A673 (cell line): Measurements from ENCODE around the gene RPH3AL. TPM values are rescaled to one million over a fixed set of nuclear protein-coding genes. Genes with fewer than 3 reads are reported as not detected.

Experiments used
- BruUV-seq: library from RNA; stranded (reverse); fragments of 400-500 nt; replicated peaks from 2 replicates; lab custom pipeline; 2021; lab: Mats Ljungman, UMichigan
- CTCF ChIA-PET: fragments of 300-600 bp; sonication (Branson Sonifier 250); formaldehyde crosslinking; loops from one replicate; lab custom pipeline; 2022; ENCODE audit warnings: antibody characterized with exemption; lab: Charles Lee
- POLR2A ChIA-PET: fragments of 300-600 bp; sonication (Branson Sonifier 250); formaldehyde crosslinking; loops from one replicate; lab custom pipeline; 2022; ENCODE audit warnings: antibody characterized with exemption; ENCODE audit not compliant: low non-redundant PET; lab: Charles Lee
- DNase-seq: peaks from one replicate; pipeline ENCODE4 v3.0.0-alpha.2; 2015; ENCODE audit warnings: low spot score
- H3K27ac ChIP-seq: fragments of 200-600 bp; sonication (generic); 2 replicates; pipeline ENCODE4 v1.5.1; 2016; ENCODE audit warnings: mixed run types, low read depth, mild to moderate bottlenecking, mixed read lengths, antibody characterized with exemption, low read length; ENCODE audit not compliant: poor library complexity, severe bottlenecking
- H3K27me3 ChIP-seq: fragments of 200-600 bp; sonication (generic); replicated peaks from 2 replicates; pipeline ENCODE4 v1.6.1; 2017; ENCODE audit warnings: mixed run types, low read depth, mild to moderate bottlenecking, mixed read lengths, antibody characterized with exemption, low read length; ENCODE audit not compliant: insufficient read depth, poor library complexity
- H3K36me3 ChIP-seq: fragments of 200-600 bp; sonication (generic); 2 replicates; pipeline ENCODE4 v1.6.1; 2016; ENCODE audit warnings: mixed run types, mild to moderate bottlenecking, mixed read lengths, antibody characterized with exemption, low read length; ENCODE audit not compliant: insufficient read depth, poor library complexity, severe bottlenecking
- H3K4me1 ChIP-seq: fragments of 200-600 bp; sonication (generic); 2 replicates; pipeline ENCODE4 v1.6.1; 2017; ENCODE audit warnings: mixed run types, mild to moderate bottlenecking, mixed read lengths, antibody characterized with exemption, low read length; ENCODE audit not compliant: insufficient read depth, poor library complexity, severe bottlenecking
- H3K4me3 ChIP-seq: fragments of 200-600 bp; sonication (generic); 2 replicates; pipeline ENCODE4 v1.5.1; 2016; ENCODE audit warnings: low read depth, mixed run types, mild to moderate bottlenecking, mixed read lengths, low read length; ENCODE audit not compliant: poor library complexity, severe bottlenecking
- H3K9me3 ChIP-seq: fragments of 200-600 bp; sonication (generic); 2 replicates; pipeline ENCODE4 v1.6.1; 2016; ENCODE audit warnings: mixed run types, low read depth, mild to moderate bottlenecking, mixed read lengths, antibody characterized with exemption, low read length; ENCODE audit not compliant: poor library complexity, severe bottlenecking
- CTCF ChIP-seq: fragments of 300-800, 200-600 bp; sonication (generic); conservative IDR thresholded peaks from 2 replicates; pipeline ENCODE4 v1.5.1; 2017; ENCODE audit warnings: low read depth, mild to moderate bottlenecking, antibody characterized with exemption, low read length, moderate library complexity, mixed read lengths
- EZH2 ChIP-seq: fragments of 200-600 bp; sonication (generic); IDR thresholded peaks from 2 replicates; pipeline ENCODE4 v1.6.1; 2017; ENCODE audit warnings: borderline replicate concordance, low read depth, mild to moderate bottlenecking, mixed read lengths, antibody characterized with exemption, low read length; ENCODE audit not compliant: poor library complexity, severe bottlenecking
- intact Hi-C: fragments of 100-400 bp; cut with micrococcal nuclease; formaldehyde crosslinking; loops from one replicate; pipeline ENCODE4 v1.10.0; 2022; ENCODE audit not compliant: unreplicated experiment
- total RNA-seq: library from RNA; stranded (reverse); gene quantifications from 2 replicates; pipeline ENCODE4 v1.2.3, GENCODE V29; 2021

Gene RPH3AL
- total RNA-seq, 1 experiment from 2014 or later = 0.82 TPM

- Histone ChIP-seq H3K36me3 (no peaks in the 10 kb centered on the region), H3K27me3 (no peaks in the 10 kb centered on the region), H3K9me3 (no peaks in the 10 kb centered on the region), H3K4me3 (no peak overlapping the region), H3K27ac (no peak overlapping the region), H3K4me1 (no peaks in the 10 kb centered on the region)
- intact Hi-C loops = no loop called here
- DNase-seq = no peak
- TF ChIP-seq EZH2 (no peak), CTCF (no peak)
- no TSS peak for BruUV-seq
- ChIA-PET POLR2A (no interaction called here), CTCF (no interaction called here)
These were observed 51.7 kb downstream of the RPH3AL start for GRCh38 chr17:300881-301280.

GRCh38 chr17:299546-299945, 53.1 kb downstream of the RPH3AL start:
- H3K4me1 ChIP-seq = no peaks in the 10 kb centered on the region
- CTCF ChIA-PET = no interaction called here
- BruUV-seq = no TSS peak

GRCh38 chr17:298791-299450, 53.7 kb downstream of the RPH3AL start:
- Histone ChIP-seq H3K36me3 (no peaks in the 10 kb centered on the region), H3K27ac (no peak overlapping the region), H3K9me3 (no peaks in the 10 kb centered on the region), H3K4me3 (no peak overlapping the region), H3K4me1 (no peaks in the 10 kb centered on the region), H3K27me3 (no peaks in the 10 kb centered on the region)
- no peak for DNase-seq
- BruUV-seq = no TSS peak
- TF ChIP-seq CTCF (no peak), EZH2 (no peak)
- ChIA-PET POLR2A (no interaction called here), CTCF (no interaction called here)
- intact Hi-C loops = no loop called here

More at GRCh38 chr17:299546-299945, 53.1 kb downstream of the RPH3AL start:
- H3K36me3 ChIP-seq = no peaks in the 10 kb centered on the region
- no peak overlapping the region for H3K4me3 ChIP-seq
- TF ChIP-seq CTCF (no peak), EZH2 (no peak)
- H3K27me3 ChIP-seq = no peaks in the 10 kb centered on the region
- no peak overlapping the region for H3K27ac ChIP-seq
- intact Hi-C loops = no loop called here
- no peak for DNase-seq
- POLR2A ChIA-PET = no interaction called here
- H3K9me3 ChIP-seq = no peaks in the 10 kb centered on the region
